ENCODE measurements around the gene TMEM184B. TPM values are rescaled to one million over a fixed set of nuclear protein-coding genes. Genes with fewer than 3 reads are reported as not detected.
A peak's percentile ranks its signal among the peaks of the same experiment; 100 is the strongest.

Gene TMEM184B
- total and polyA plus RNA-seq, 2 experiments from 2014 or later = 42.2 to 95.1 TPM

DNA sequence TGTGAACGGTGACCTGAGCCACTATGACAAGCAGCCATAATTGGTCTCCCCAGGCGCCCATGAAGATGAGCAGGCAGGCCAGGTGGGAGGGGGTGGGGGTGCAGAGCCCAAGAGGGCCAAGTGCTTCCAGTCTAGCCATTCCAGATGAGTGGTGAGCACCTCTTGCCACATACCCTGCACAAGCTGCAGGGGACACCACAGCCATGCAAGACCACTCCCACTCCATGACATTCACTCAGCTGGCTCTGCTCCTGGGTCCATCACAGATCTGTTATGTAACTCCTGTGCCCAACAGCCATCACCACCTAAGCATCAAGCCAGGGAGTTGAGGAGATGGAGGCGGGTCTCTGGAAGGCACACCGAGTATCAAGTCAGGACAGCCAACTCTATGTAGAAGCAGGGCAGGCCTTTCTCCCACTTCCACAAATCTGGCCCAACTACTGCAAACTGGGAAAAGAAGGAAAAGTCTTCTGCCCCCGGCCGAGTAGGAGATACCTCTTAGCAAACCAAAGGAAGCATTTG is 8.4 kb downstream of the TMEM184B start:
- 0 out of 2 replicates have a peak, but pooled peaks cover 22% of the 10 kb centered on the region for H3F3A ChIP-seq (replicated peaks; ENCODE audit: low read depth)
- Mint-ChIP-seq H3K36me3 (ENCODE audit: low read depth) (peaks cover 14% of the 10 kb centered on the region; the same call in 2 of the 3 replicates), H3K27ac (no peak overlapping the region), H3K4me3 (no peak overlapping the region), H3K9me3 (no peaks in the 10 kb centered on the region), H3K4me1 (peaks cover 36% of the 10 kb centered on the region), H3K27me3 (ENCODE audit: insufficient read depth, low read depth, poor library complexity) (peaks cover 6% of the 10 kb centered on the region)
- peaks cover 100% of the 10 kb centered on the region for H3K79me2 ChIP-seq (replicated peaks; ENCODE audit: insufficient read depth)
- TF ChIP-seq EZH2 (IDR thresholded peaks at IDR 0.05; ENCODE audit: low read depth, unreplicated experiment) (no peak), NANOG (IDR thresholded peaks at IDR 0.05; ENCODE audit: borderline replicate concordance) (no peak), STAT1 (IDR thresholded peaks at IDR 0.05; ENCODE audit: unreplicated experiment) (no peak), CREB1 (CRISPR knock-in tag; IDR thresholded peaks at IDR 0.05; ENCODE audit: low read depth) (no peak), ZNF331 (CRISPR knock-in tag; IDR thresholded peaks at IDR 0.05; ENCODE audit: low read depth) (no peak), REST (IDR thresholded peaks at IDR 0.05; ENCODE audit: unreplicated experiment) (no peak), JUNB (IDR thresholded peaks at IDR 0.05; ENCODE audit: unreplicated experiment) (no peak), ETS1 (IDR thresholded peaks at IDR 0.05) (no peak), ZNF462 (CRISPR knock-in tag; IDR thresholded peaks at IDR 0.05) (no peak), EZH2phosphoT487 (IDR thresholded peaks at IDR 0.05; ENCODE audit: unreplicated experiment) (no peak), POLR2AphosphoS5 (IDR thresholded peaks at IDR 0.05; ENCODE audit: low read depth) (no peak)
- TF ChIP-seq, protein P1, sequence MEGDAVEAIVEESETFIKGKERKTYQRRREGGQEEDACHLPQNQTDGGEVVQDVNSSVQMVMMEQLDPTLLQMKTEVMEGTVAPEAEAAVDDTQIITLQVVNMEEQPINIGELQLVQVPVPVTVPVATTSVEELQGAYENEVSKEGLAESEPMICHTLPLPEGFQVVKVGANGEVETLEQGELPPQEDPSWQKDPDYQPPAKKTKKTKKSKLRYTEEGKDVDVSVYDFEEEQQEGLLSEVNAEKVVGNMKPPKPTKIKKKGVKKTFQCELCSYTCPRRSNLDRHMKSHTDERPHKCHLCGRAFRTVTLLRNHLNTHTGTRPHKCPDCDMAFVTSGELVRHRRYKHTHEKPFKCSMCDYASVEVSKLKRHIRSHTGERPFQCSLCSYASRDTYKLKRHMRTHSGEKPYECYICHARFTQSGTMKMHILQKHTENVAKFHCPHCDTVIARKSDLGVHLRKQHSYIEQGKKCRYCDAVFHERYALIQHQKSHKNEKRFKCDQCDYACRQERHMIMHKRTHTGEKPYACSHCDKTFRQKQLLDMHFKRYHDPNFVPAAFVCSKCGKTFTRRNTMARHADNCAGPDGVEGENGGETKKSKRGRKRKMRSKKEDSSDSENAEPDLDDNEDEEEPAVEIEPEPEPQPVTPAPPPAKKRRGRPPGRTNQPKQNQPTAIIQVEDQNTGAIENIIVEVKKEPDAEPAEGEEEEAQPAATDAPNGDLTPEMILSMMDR (conservative IDR thresholded peaks at IDR 0.05; ENCODE audit: low read depth in 2 of 2) = no peak
- no peak overlapping the region for H3K4me2 ChIP-seq
- no peaks in the 10 kb centered on the region for H3K27me3 ChIP-seq (ENCODE audit: insufficient read depth)
- H3K27ac ChIP-seq (ENCODE audit: low read depth) = 0 out of 2 replicates have a peak overlapping the region, but pooled peaks have one; percentile 55
- DNase-seq (ENCODE audit: low spot score) (no peak), ATAC-seq (no peak)
- no peak overlapping the region for H3K4me3 ChIP-seq
- H4K20me1 ChIP-seq (replicated peaks; ENCODE audit: insufficient read depth) = peaks cover 50% of the 10 kb centered on the region
- H3K4me1 ChIP-seq (ENCODE audit: insufficient read depth) = peaks cover 25% of the 10 kb centered on the region
- H3K9me2 ChIP-seq (ENCODE audit: insufficient read depth) = no peaks in the 10 kb centered on the region
- no peak overlapping the region for H2AFZ ChIP-seq
- H3K36me3 ChIP-seq (ENCODE audit: insufficient read depth) = no peaks in the 10 kb centered on the region

All from GM23338 (cell line).